Sigmoid colon (tissue), 7 donors: ENCODE results near the gene ARF1. TPM values are rescaled to one million over a fixed set of nuclear protein-coding genes. Genes with fewer than 3 reads are reported as not detected.

ENCODE experiments used
- DNase-seq: peaks from one replicate; pipeline ENCODE4 v3.0.0-alpha.2; 2019
- H3K27ac ChIP-seq, 4 donors: fragments of 200-600 bp; sonication (generic); one replicate each; pipeline ENCODE4 v1.5.1; 2016 to 2019; ENCODE audit warnings: mild to moderate bottlenecking in 1 of 4
- H3K27me3 ChIP-seq, 3 donors: fragments of 200-600 bp; sonication (generic); one replicate each; pipeline ENCODE4 v1.5.1; 2019; ENCODE audit warnings: mild to moderate bottlenecking in 1 of 3
- H3K36me3 ChIP-seq, 4 donors: fragments of 200-600 bp; sonication (generic); one replicate each; pipeline ENCODE4 v1.5.1; 2016 to 2019
- H3K4me1 ChIP-seq, 4 donors: fragments of 200-600 bp; sonication (generic); one replicate each; pipeline ENCODE4 v1.5.1; 2017 to 2019
- H3K4me3 ChIP-seq, 4 donors: fragments of 200-600 bp; sonication (generic); one replicate each; pipeline ENCODE4 v1.5.1; 2017 to 2019; ENCODE audit warnings: mild to moderate bottlenecking in 2 of 4, moderate library complexity in 1 of 4
- H3K9me3 ChIP-seq, 4 donors: fragments of 200-600 bp in 3 of 4; sonication (generic) in 3 of 4; one replicate each; pipeline versions ENCODE4 v1.5.1 to v1.6.1; 2013 to 2019
- EP300 ChIP-seq, 4 donors: sonication (generic); formaldehyde crosslinking; IDR thresholded peaks; one replicate each; pipeline ENCODE4 v1.6.1; 2017; ENCODE audit warnings: antibody characterized with exemption in 4 of 4
- POLR2A ChIP-seq, 2 donors: fragments of 450-650 bp; IDR thresholded peaks; one replicate each; pipeline ENCODE4 v1.6.1; 2016; ENCODE audit warnings: antibody characterized with exemption in 2 of 2, mild to moderate bottlenecking in 2 of 2, moderate library complexity in 2 of 2
- POLR2AphosphoS5 ChIP-seq, 4 donors: sonication (generic); formaldehyde crosslinking; IDR thresholded peaks; one replicate each; pipeline ENCODE4 v1.6.1; 2017; ENCODE audit warnings: antibody characterized with exemption in 4 of 4
- WGBS, 2 donors: extraction: QIAGEN DNeasy Blood & Tissue Kit; methylation state at CpG; one replicate each; pipeline ENCODE4 v1.1.7; 2013; 5-methylcytosine and 5-hydroxymethylcytosine counted together
- intact Hi-C: fragments of 100-400 bp; cut with DNase I; formaldehyde crosslinking; loops from one replicate; pipeline ENCODE4 v1.15.1; 2023
- polyA plus RNA-seq, 3 donors: library from polyadenylated mRNA; stranded (reverse); fragments of 200-250 nt; gene quantifications; one replicate each; pipeline ENCODE4 v1.2.3, GENCODE V29; 2013
- total RNA-seq, 4 donors: library from RNA; depleted of rRNA; stranded (reverse); fragments of >200 nt; gene quantifications; one replicate each; pipeline ENCODE4 v1.1.0, GENCODE V29; 2016
- TF ChIP-seq, protein P1 (sequence below), 4 experiments: fragments of 450-650 bp in 3 of 4; fragments of 200-600 bp in 1 of 4; IDR thresholded peaks; one replicate each; pipeline ENCODE4 v1.5.1; 2016 to 2019; ENCODE audit warnings: antibody characterized with exemption in 4 of 4, mild to moderate bottlenecking in 3 of 4, moderate library complexity in 2 of 4
- donor health status: healthy with polysubstance abuse.
- donor health status: Bipolar disorder and iron deficiency.
- donor health status: healthy.

Gene ARF1
- total and polyA plus RNA-seq, 7 donors = 212 to 482 (median 250) TPM

DNA sequence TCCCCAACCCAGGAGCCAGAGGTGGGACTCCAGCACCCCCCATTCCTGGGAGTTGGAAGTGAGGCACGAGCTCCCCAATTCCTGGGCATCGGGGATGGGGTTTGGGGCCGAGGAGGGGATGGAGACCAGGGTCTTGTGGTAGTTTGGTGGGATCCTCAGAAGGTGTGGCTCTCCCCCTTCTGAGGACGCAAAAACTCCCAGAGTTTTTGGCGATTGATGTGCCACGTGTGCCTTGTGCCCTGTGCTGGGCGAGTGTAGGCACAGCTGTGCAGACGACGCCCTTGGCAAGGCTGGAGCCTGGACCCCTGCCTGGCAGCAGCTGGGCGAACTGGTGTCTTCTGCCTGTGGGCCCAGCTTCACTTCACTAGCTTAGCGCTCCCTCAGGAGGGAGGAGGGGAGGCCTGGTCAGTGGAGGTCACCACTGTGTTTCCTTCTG, 60.2 kb downstream of the ARF1 start:
- Histone ChIP-seq H3K4me1 (peaks cover 0 to 39% (median 38%) of the 10 kb centered on the region in 4 donors), H3K27me3 (no peaks in the 10 kb centered on the region), H3K9me3 (no peaks in the 10 kb centered on the region), H3K36me3 (peaks cover 0 to 25% (median 10%) of the 10 kb centered on the region in 4 donors), H3K27ac (peak overlapping the region in 3 of 4 donors; percentile 96 to 99 (median 96)), H3K4me3 (no peak overlapping the region)
- WGBS, 2 donors = 75 to 77% methylated on average over 11 of the region's 11 CpGs
- intact Hi-C loops = no loop called here
- no peak for DNase-seq
- TF ChIP-seq POLR2A (IDR thresholded peaks at IDR 0.05) (no peak), EP300 (IDR thresholded peaks at IDR 0.05) (no peak), POLR2AphosphoS5 (IDR thresholded peaks at IDR 0.05) (no peak)
- TF ChIP-seq, protein P1, sequence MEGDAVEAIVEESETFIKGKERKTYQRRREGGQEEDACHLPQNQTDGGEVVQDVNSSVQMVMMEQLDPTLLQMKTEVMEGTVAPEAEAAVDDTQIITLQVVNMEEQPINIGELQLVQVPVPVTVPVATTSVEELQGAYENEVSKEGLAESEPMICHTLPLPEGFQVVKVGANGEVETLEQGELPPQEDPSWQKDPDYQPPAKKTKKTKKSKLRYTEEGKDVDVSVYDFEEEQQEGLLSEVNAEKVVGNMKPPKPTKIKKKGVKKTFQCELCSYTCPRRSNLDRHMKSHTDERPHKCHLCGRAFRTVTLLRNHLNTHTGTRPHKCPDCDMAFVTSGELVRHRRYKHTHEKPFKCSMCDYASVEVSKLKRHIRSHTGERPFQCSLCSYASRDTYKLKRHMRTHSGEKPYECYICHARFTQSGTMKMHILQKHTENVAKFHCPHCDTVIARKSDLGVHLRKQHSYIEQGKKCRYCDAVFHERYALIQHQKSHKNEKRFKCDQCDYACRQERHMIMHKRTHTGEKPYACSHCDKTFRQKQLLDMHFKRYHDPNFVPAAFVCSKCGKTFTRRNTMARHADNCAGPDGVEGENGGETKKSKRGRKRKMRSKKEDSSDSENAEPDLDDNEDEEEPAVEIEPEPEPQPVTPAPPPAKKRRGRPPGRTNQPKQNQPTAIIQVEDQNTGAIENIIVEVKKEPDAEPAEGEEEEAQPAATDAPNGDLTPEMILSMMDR (IDR thresholded peaks at IDR 0.05) = no peak

DNA sequence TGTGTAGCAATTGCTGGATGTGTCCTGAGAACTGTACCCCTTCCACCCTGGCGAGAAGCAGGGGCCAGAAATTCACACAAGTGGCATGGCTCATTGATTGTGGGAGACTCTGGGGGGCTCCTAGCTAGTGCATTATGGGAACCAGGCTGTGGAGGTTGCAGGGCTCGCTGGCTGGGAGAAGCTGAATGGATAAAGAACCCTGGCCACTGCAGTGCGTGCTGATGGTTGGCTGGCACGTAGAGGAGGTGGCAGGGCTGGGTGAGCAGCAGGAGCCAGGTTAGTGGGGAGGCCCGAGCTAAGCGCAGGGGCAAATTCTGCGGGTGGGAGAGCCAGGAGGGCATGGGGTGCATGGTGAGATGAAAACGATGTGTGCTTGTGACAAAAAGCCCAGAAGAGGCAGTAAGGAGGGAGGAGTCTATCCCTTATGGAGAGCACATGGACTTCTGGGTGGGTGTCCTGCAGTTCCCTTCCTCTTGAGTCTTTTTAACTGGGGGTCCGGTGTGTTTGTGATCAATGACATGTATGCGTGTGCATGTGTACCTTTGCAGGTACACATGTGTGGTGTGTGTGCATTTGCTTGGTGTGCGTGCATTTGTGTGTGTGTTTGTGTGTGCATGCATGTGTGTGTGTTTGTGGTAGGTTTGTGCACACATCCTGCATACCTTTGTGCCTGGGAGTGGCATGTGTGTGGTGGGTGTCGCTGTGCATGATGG, 61.1 kb downstream of the ARF1 start:
- H3K4me1 ChIP-seq = peaks cover 0 to 44% (median 39%) of the 10 kb centered on the region in 4 donors
- peak; percentile 61 for DNase-seq

DNA sequence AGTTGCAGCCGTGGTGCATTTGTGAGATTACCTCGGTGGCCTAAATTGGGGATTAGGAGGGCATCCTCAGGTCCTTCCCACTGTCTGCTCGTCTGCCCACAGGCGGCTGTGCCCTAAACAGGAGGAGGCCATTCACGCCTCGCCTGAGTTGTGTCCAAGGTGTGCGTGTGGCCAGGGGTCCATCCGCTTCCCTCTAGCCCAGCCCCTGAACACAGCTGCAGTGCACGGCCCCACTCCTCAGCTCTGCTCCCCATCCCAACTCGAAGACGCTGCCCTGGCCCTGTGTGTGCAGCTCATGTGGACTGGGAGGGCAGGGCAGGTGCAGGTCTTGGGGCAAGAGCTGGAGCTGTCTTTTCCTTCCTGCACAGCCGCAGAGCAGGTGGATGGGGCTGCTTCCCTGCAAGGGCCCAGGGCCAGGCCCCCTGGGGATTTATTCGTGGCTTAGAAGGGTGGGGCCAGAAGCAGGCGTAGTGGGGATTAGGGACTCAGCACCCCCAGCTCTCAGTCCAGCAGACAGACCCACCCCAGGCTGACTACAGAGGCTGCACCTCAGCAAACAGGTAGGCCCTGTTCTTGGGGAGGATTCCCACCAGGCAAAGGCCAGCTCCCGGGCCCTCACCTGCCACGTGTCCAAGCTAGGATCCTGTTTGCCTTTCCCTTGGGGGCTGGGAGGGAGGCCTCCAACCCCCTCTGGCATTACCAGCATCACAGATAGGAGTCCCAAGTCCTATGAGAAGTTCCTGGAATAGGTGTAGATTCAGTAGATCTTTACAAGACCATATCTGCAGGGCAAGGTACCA, 61.9 kb downstream of the ARF1 start:
- H3K9me3 ChIP-seq = no peaks in the 10 kb centered on the region
- H3K27me3 ChIP-seq = no peaks in the 10 kb centered on the region
- H3K27ac ChIP-seq = no peak overlapping the region
- TF ChIP-seq POLR2A (IDR thresholded peaks at IDR 0.05) (no peak), EP300 (IDR thresholded peaks at IDR 0.05) (no peak)
- TF ChIP-seq, protein P1 (IDR thresholded peaks at IDR 0.05) = no peak
- peaks cover 0 to 37% (median 13%) of the 10 kb centered on the region in 4 donors for H3K36me3 ChIP-seq
- H3K4me1 ChIP-seq = peaks cover 0 to 52% (median 45%) of the 10 kb centered on the region in 4 donors
- no peak overlapping the region for H3K4me3 ChIP-seq
- intact Hi-C loops = no loop called here
- 74 to 87% methylated on average over 16 of the region's 16 CpGs for WGBS, 2 donors
- DNase-seq = peak; percentile 65

More for the DNA sequence above, 61.1 kb downstream of the ARF1 start:
- Histone ChIP-seq H3K9me3 (no peaks in the 10 kb centered on the region), H3K27me3 (no peaks in the 10 kb centered on the region), H3K4me3 (no peak overlapping the region), H3K27ac (no peak overlapping the region), H3K36me3 (peaks cover 0 to 34% (median 13%) of the 10 kb centered on the region in 4 donors)
- intact Hi-C loops = no loop called here
- no peak for TF ChIP-seq EP300 (IDR thresholded peaks at IDR 0.05)
- TF ChIP-seq POLR2A (IDR thresholded peaks at IDR 0.05) = no peak
- TF ChIP-seq, protein P1 (IDR thresholded peaks at IDR 0.05) = no peak
- no peak for TF ChIP-seq POLR2AphosphoS5 (IDR thresholded peaks at IDR 0.05)
- 92% methylated on average over 12 of the region's 12 CpGs for WGBS, 2 donors

DNA sequence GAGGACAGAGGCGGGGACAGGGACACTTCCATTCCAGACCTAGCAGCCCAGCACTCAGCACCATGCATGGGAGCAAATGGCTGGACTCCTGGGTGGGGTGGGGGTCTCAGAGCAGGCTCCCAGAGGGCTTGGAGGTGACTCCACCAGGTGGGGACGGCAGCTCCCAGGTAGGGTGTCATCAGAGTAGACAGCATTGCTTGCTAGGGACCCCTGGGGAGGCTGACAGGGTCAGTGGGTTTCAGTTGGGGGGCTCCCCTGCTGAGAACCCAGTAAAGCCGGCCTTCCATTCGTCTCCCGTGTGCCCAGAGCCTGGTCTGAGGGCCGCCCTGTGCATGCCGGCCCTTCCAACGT, 62.5 kb downstream of the ARF1 start:
- no peaks in the 10 kb centered on the region for H3K9me3 ChIP-seq
- intact Hi-C loops = no loop called here
- peaks cover 0 to 58% (median 50%) of the 10 kb centered on the region in 4 donors for H3K4me1 ChIP-seq
- DNase-seq = no peak
- 92 to 93% methylated on average over 8 of the region's 8 CpGs for WGBS, 2 donors
- TF ChIP-seq EP300 (IDR thresholded peaks at IDR 0.05) (no peak), POLR2A (IDR thresholded peaks at IDR 0.05) (no peak), POLR2AphosphoS5 (IDR thresholded peaks at IDR 0.05) (no peak)
- TF ChIP-seq, protein P1 (IDR thresholded peaks at IDR 0.05) = no peak
- no peaks in the 10 kb centered on the region for H3K27me3 ChIP-seq
- H3K36me3 ChIP-seq = peaks cover 0 to 37% (median 13%) of the 10 kb centered on the region in 4 donors
- H3K4me3 ChIP-seq = no peak overlapping the region
- H3K27ac ChIP-seq = no peak overlapping the region
